ENCODE data around the gene VPS26C. TPM values are rescaled to one million over a fixed set of nuclear protein-coding genes. Genes with fewer than 3 reads are reported as not detected.

The VPS26C gene
- total RNA-seq, 1 experiment from 2014 or later, result 47.4 TPM

GRCh38 chr21:37259426-37259825 is 7.7 kb downstream of the VPS26C start:
- H3K27ac ChIP-seq (ENCODE audit: low read length), result peak overlapping the region; percentile 93; the same call in 1 of the 2 replicates
- CTCF ChIA-PET, result no interaction called here
- no peaks in the 10 kb centered on the region for H3K27me3 ChIP-seq (ENCODE audit: control insufficient read depth, insufficient read depth, low read length)
- peaks cover 27% of the 10 kb centered on the region for H3K4me1 ChIP-seq (ENCODE audit: control insufficient read depth, insufficient read depth, low read length)
- in situ Hi-C loops (cut with HindIII; ENCODE audit: low pct_unique_long_range_greater_than_20kb, low sequenced_read_pairs), result no loop called here
- DNase-seq (ENCODE audit: low read depth, low spot score) (no peak), ATAC-seq (no peak)
- intact Hi-C loops (cut with micrococcal nuclease; ENCODE audit: unreplicated experiment), result no loop called here
- POLR2A ChIA-PET, result no interaction called here
- TF ChIP-seq SIN3A (IDR thresholded peaks at IDR 0.05; ENCODE audit: borderline replicate concordance, insufficient read depth, low read depth, low read length) (no peak), POLR2AphosphoS5 (IDR thresholded peaks at IDR 0.05; ENCODE audit: low read depth, low read length) (no peak), REST (IDR thresholded peaks at IDR 0.05; ENCODE audit: insufficient read depth in 1 of 2, low read depth in 2 of 2, low read length in 1 of 2) (no peak), CTCF (IDR thresholded peaks at IDR 0.05) (no peak), TCF7L2 (IDR thresholded peaks at IDR 0.05; ENCODE audit: low read depth, low read length) (no peak)
- no TSS peak for BruUV-seq (replicated peaks)
- no peaks in the 10 kb centered on the region for H3K9me3 ChIP-seq (ENCODE audit: control insufficient read depth, insufficient read depth, low read depth, low read length)
- no peak overlapping the region for H3K4me3 ChIP-seq (ENCODE audit: low read depth in 2 of 2, low read length in 2 of 2)
- no peaks in the 10 kb centered on the region for H3K36me3 ChIP-seq (ENCODE audit: control insufficient read depth, insufficient read depth, low read length)

- peak overlapping the region; percentile 40 to 71 for H3K4me3 ChIP-seq (ENCODE audit: low read depth in 2 of 2, low read length in 2 of 2)
- H3K9me3 ChIP-seq (ENCODE audit: control insufficient read depth, insufficient read depth, low read depth, low read length), result no peaks in the 10 kb centered on the region
- no peak for DNase-seq (ENCODE audit: low read depth, low spot score)
- BruUV-seq (replicated peaks), result no TSS peak
- in situ Hi-C loops (cut with HindIII; ENCODE audit: low pct_unique_long_range_greater_than_20kb, low sequenced_read_pairs) (no loop called here), intact Hi-C loops (cut with micrococcal nuclease; ENCODE audit: unreplicated experiment) (no loop called here)
- ChIA-PET POLR2A (no interaction called here), CTCF (no interaction called here)
- TF ChIP-seq REST (IDR thresholded peaks at IDR 0.05; ENCODE audit: insufficient read depth in 1 of 2, low read depth in 2 of 2, low read length in 1 of 2) (no peak), SIN3A (IDR thresholded peaks at IDR 0.05; ENCODE audit: borderline replicate concordance, insufficient read depth, low read depth, low read length) (0 out of 2 replicates have a peak, but pooled peaks have one; percentile 53), CTCF (IDR thresholded peaks at IDR 0.05) (no peak; the same call in 1 of the 2 replicates), POLR2AphosphoS5 (IDR thresholded peaks at IDR 0.05; ENCODE audit: low read depth, low read length) (peak; percentile 64)
- H3K27ac ChIP-seq (ENCODE audit: low read length), result peak overlapping the region; percentile 93
- peak; percentile 84 for ATAC-seq
- no peaks in the 10 kb centered on the region for H3K27me3 ChIP-seq (ENCODE audit: control insufficient read depth, insufficient read depth, low read length)
- H3K36me3 ChIP-seq (ENCODE audit: control insufficient read depth, insufficient read depth, low read length), result no peaks in the 10 kb centered on the region
- H3K4me1 ChIP-seq (ENCODE audit: control insufficient read depth, insufficient read depth, low read length), result peaks cover 21% of the 10 kb centered on the region
Observed at GRCh38 chr21:37257967-37258877, 8.9 kb downstream of the VPS26C start.

Data from Panc1 (cell line).